ENCODE results near the gene C1QTNF8. TPM values are rescaled to one million over a fixed set of nuclear protein-coding genes. Genes with fewer than 3 reads are reported as not detected.

Gene C1QTNF8
- total and polyA plus RNA-seq, 2 donors (not counting 1 experiment from before 2014, with no cell fraction given): not detected

GRCh38 chr16:1137604-1138003 lies 41.6 kb upstream of the C1QTNF8 start:
- intact Hi-C loops (cut with micrococcal nuclease): no loop called here

GRCh38 chr16:1135459-1135825 lies 39.4 kb upstream of the C1QTNF8 start:
- DNase-seq (no peak), ATAC-seq (ENCODE audit: low read depth) (no peak)
- no peaks in the 10 kb centered on the region for H3K4me1 Mint-ChIP-seq
- no peak overlapping the region for H3K27ac ChIP-seq (ENCODE audit: low read length in 2 of 2)
- H2AFZ ChIP-seq (ENCODE audit: insufficient read depth, low read depth, low read length, poor library complexity, severe bottlenecking): no peak overlapping the region
- peaks cover 0 to 3% (median 0%) of the 10 kb centered on the region in 3 donors for H3K9me3 ChIP-seq (ENCODE audit: control extremely low read depth in 1 of 3, control insufficient read depth in 2 of 3, insufficient read depth in 1 of 3, low read length in 2 of 3)
- H3K4me1 ChIP-seq (ENCODE audit: control insufficient read depth in 2 of 2, insufficient read depth in 2 of 2, low read length in 2 of 2): no peaks in the 10 kb centered on the region
- H3K4me2 ChIP-seq (replicated peaks; ENCODE audit: low read depth, low read length, poor library complexity, severe bottlenecking): no peak overlapping the region
- H3K36me3 ChIP-seq (replicated peaks in 1 of 2; ENCODE audit: control extremely low read depth in 1 of 2, control insufficient read depth in 1 of 2, extremely low read depth in 1 of 2, insufficient read depth in 2 of 2, low read length in 1 of 2): no peaks in the 10 kb centered on the region
- intact Hi-C loops (cut with micrococcal nuclease): no loop called here
- H3K27ac Mint-ChIP-seq: no peak overlapping the region
- peaks cover 9% of the 10 kb centered on the region for H3K27me3 Mint-ChIP-seq
- H3K9ac ChIP-seq (ENCODE audit: low read length): no peak overlapping the region
- H3K4me3 ChIP-seq (ENCODE audit: control extremely low read depth in 1 of 5, extremely low read depth in 1 of 5, insufficient read depth in 1 of 5, low read depth in 2 of 5, low read length in 4 of 5): no peak overlapping the region
- no peak overlapping the region for H3K4me3 Mint-ChIP-seq
- no peaks in the 10 kb centered on the region for H3K79me2 ChIP-seq (ENCODE audit: control insufficient read depth, insufficient read depth, low read length)
- ChIA-PET CTCF (no interaction called here), POLR2A (no interaction called here)
- WGBS (ENCODE audit: insufficient coverage): no CpG with 5 or more reads among the region's 3 CpGs
- no peaks in the 10 kb centered on the region for H3K9me3 Mint-ChIP-seq (ENCODE audit: insufficient read depth)
- H3K27me3 ChIP-seq (replicated peaks in 1 of 4; ENCODE audit: control extremely low read depth in 1 of 4, control insufficient read depth in 3 of 4, insufficient read depth in 4 of 4, low read length in 3 of 4): no peaks in the 10 kb centered on the region
- no peak for TF ChIP-seq EZH2 (IDR thresholded peaks at IDR 0.05; ENCODE audit: borderline replicate concordance, insufficient read depth, low read depth, low read length, poor library complexity, severe bottlenecking)
- TF ChIP-seq, protein P1, sequence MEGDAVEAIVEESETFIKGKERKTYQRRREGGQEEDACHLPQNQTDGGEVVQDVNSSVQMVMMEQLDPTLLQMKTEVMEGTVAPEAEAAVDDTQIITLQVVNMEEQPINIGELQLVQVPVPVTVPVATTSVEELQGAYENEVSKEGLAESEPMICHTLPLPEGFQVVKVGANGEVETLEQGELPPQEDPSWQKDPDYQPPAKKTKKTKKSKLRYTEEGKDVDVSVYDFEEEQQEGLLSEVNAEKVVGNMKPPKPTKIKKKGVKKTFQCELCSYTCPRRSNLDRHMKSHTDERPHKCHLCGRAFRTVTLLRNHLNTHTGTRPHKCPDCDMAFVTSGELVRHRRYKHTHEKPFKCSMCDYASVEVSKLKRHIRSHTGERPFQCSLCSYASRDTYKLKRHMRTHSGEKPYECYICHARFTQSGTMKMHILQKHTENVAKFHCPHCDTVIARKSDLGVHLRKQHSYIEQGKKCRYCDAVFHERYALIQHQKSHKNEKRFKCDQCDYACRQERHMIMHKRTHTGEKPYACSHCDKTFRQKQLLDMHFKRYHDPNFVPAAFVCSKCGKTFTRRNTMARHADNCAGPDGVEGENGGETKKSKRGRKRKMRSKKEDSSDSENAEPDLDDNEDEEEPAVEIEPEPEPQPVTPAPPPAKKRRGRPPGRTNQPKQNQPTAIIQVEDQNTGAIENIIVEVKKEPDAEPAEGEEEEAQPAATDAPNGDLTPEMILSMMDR (IDR thresholded peaks at IDR 0.05): no peak
- no peaks in the 10 kb centered on the region for H4K20me1 ChIP-seq (ENCODE audit: control insufficient read depth, insufficient read depth, low read length, poor library complexity, severe bottlenecking)

More at GRCh38 chr16:1137604-1138003, 41.6 kb upstream of the C1QTNF8 start:
- H3K27ac Mint-ChIP-seq: no peak overlapping the region
- no peak for DNase-seq
- Histone ChIP-seq H3K79me2 (ENCODE audit: control insufficient read depth, insufficient read depth, low read length) (no peaks in the 10 kb centered on the region), H4K20me1 (ENCODE audit: control insufficient read depth, insufficient read depth, low read length, poor library complexity, severe bottlenecking) (no peaks in the 10 kb centered on the region), H3K27ac (ENCODE audit: low read length in 2 of 2) (no peak overlapping the region), H3K9me3 (ENCODE audit: control extremely low read depth in 1 of 3, control insufficient read depth in 2 of 3, insufficient read depth in 1 of 3, low read length in 2 of 3) (peaks cover 0 to 3% (median 0%) of the 10 kb centered on the region in 3 donors), H3K4me1 (ENCODE audit: control insufficient read depth in 2 of 2, insufficient read depth in 2 of 2, low read length in 2 of 2) (no peaks in the 10 kb centered on the region), H3K4me2 (replicated peaks; ENCODE audit: low read depth, low read length, poor library complexity, severe bottlenecking) (no peak overlapping the region), H3K27me3 (replicated peaks in 1 of 4; ENCODE audit: control extremely low read depth in 1 of 4, control insufficient read depth in 3 of 4, insufficient read depth in 4 of 4, low read length in 3 of 4) (no peaks in the 10 kb centered on the region), H3K36me3 (replicated peaks in 1 of 2; ENCODE audit: control extremely low read depth in 1 of 2, control insufficient read depth in 1 of 2, extremely low read depth in 1 of 2, insufficient read depth in 2 of 2, low read length in 1 of 2) (no peaks in the 10 kb centered on the region), H2AFZ (ENCODE audit: insufficient read depth, low read depth, low read length, poor library complexity, severe bottlenecking) (no peak overlapping the region), H3K4me3 (ENCODE audit: control extremely low read depth in 1 of 5, extremely low read depth in 1 of 5, insufficient read depth in 1 of 5, low read depth in 2 of 5, low read length in 4 of 5) (no peak overlapping the region), H3K9ac (ENCODE audit: low read length) (no peak overlapping the region)
- 92% methylated on average over 19 of the region's 24 CpGs for WGBS (ENCODE audit: insufficient coverage)
- ChIA-PET POLR2A (no interaction called here), CTCF (no interaction called here)
- no peaks in the 10 kb centered on the region for H3K9me3 Mint-ChIP-seq (ENCODE audit: insufficient read depth)
- H3K27me3 Mint-ChIP-seq: peaks cover 6% of the 10 kb centered on the region
- no peaks in the 10 kb centered on the region for H3K4me1 Mint-ChIP-seq
- no peak for ATAC-seq (ENCODE audit: low read depth)
- no peak overlapping the region for H3K4me3 Mint-ChIP-seq
- TF ChIP-seq, protein P1 (IDR thresholded peaks at IDR 0.05): no peak
- TF ChIP-seq EZH2 (IDR thresholded peaks at IDR 0.05; ENCODE audit: borderline replicate concordance, insufficient read depth, low read depth, low read length, poor library complexity, severe bottlenecking): no peak

Data from B cell (primary cell).